Bronchial epithelial cell (primary cell): ENCODE measurements around the gene ESPNL. TPM values are rescaled to one million over a fixed set of nuclear protein-coding genes. Genes with fewer than 3 reads are reported as not detected.

ENCODE experiments used
- DNase-seq: peaks from one replicate; pipeline ENCODE4 v3.0.0-alpha.2; 2010; ENCODE audit warnings: low read depth
- FAIRE-seq: peaks from 2 replicates; lab custom pipeline; 2011; peaks lifted over from hg19 to GRCh38; lab: Jason Lieb, UNC
- H3K27me3 ChIP-seq: 2 replicates; pipeline ENCODE4 v1.5.1; 2011; ENCODE audit warnings: low read length; ENCODE audit not compliant: control insufficient read depth, insufficient read depth
- H3K36me3 ChIP-seq: 2 replicates; pipeline ENCODE4 v1.5.1; 2011; ENCODE audit warnings: low read length; ENCODE audit not compliant: control insufficient read depth, insufficient read depth
- H3K4me3 ChIP-seq: 2 replicates; pipeline ENCODE4 v1.5.1; 2011; ENCODE audit warnings: mild to moderate bottlenecking, low read depth, low read length, control low read depth
- total RNA-seq: library from RNA; depleted of rRNA; stranded (reverse); fragments of >200 nt; gene quantifications from 2 replicates; pipeline ENCODE4 v1.2.1, GENCODE V29; 2014
- TF ChIP-seq, protein P1 (sequence below): IDR thresholded peaks from 2 replicates; pipeline ENCODE4 v1.5.1; 2011; ENCODE audit warnings: mild to moderate bottlenecking, moderate library complexity, low read length, control low read depth, inconsistent platforms; ENCODE audit not compliant: insufficient read depth, severe bottlenecking

Gene ESPNL
- total RNA-seq, 1 donor from 2014 or later = under 0.01 TPM

DNA sequence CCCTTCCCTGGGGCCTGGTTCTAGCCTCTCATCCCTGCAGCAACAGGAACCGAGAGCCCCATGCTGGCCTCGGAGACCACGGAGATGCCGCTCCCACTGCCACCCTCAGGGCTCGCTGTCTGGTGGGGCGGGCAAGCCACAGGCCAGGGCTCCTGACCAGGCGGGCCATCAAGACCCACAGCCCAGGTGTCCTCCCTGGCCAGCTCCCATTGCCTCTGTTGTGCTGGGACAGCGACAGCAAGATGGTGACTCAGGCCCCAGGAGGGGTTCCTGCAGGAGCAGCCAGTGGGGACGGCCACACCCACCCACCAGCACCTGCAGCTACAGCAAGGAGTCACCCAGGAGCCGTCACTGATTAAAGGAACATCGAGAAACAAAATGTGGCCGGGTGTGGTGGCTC, 45.7 kb downstream of the ESPNL start:
- TF ChIP-seq, protein P1, sequence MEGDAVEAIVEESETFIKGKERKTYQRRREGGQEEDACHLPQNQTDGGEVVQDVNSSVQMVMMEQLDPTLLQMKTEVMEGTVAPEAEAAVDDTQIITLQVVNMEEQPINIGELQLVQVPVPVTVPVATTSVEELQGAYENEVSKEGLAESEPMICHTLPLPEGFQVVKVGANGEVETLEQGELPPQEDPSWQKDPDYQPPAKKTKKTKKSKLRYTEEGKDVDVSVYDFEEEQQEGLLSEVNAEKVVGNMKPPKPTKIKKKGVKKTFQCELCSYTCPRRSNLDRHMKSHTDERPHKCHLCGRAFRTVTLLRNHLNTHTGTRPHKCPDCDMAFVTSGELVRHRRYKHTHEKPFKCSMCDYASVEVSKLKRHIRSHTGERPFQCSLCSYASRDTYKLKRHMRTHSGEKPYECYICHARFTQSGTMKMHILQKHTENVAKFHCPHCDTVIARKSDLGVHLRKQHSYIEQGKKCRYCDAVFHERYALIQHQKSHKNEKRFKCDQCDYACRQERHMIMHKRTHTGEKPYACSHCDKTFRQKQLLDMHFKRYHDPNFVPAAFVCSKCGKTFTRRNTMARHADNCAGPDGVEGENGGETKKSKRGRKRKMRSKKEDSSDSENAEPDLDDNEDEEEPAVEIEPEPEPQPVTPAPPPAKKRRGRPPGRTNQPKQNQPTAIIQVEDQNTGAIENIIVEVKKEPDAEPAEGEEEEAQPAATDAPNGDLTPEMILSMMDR = no peak
- no peak for FAIRE-seq

GRCh38 chr2:238146884-238147544, 46.9 kb downstream of the ESPNL start:
- TF ChIP-seq, protein P1 = no peak
- FAIRE-seq (no peak), DNase-seq (no peak)
- H3K4me3 ChIP-seq = no peak overlapping the region
- no peaks in the 10 kb centered on the region for H3K36me3 ChIP-seq
- no peaks in the 10 kb centered on the region for H3K27me3 ChIP-seq

More for the DNA sequence above, 45.7 kb downstream of the ESPNL start:
- Histone ChIP-seq H3K4me3 (no peak overlapping the region), H3K36me3 (no peaks in the 10 kb centered on the region), H3K27me3 (no peaks in the 10 kb centered on the region)
- no peak for DNase-seq

DNA sequence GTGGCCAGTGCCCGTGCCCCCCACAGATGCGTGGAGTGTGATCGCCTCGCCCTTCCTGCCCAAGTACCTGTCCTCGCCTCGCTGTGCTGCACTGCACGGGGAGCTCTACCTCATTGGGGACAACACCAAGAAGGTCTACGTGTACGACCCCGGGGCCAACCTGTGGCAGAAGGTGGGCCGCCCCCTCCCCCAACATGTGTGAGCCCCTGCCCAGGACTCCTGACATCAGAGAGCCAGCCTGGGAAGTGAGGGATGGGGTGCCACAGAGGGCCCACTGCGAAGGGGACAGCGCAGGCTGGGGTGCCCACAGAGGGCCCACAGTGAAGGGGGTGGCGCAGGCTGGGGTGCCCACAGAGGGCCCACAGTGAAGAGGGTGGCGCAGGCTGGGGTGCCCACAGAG, 48.8 kb downstream of the ESPNL start:
- TF ChIP-seq, protein P1 = no peak
- no peaks in the 10 kb centered on the region for H3K27me3 ChIP-seq
- no peak overlapping the region for H3K4me3 ChIP-seq
- DNase-seq (no peak), FAIRE-seq (no peak)
- H3K36me3 ChIP-seq = no peaks in the 10 kb centered on the region

GRCh38 chr2:238149841-238150572, 49.9 kb downstream of the ESPNL start:
- DNase-seq (no peak), FAIRE-seq (no peak)
- TF ChIP-seq, protein P1 = no peak
- Histone ChIP-seq H3K27me3 (no peaks in the 10 kb centered on the region), H3K4me3 (no peak overlapping the region), H3K36me3 (no peaks in the 10 kb centered on the region)

DNA sequence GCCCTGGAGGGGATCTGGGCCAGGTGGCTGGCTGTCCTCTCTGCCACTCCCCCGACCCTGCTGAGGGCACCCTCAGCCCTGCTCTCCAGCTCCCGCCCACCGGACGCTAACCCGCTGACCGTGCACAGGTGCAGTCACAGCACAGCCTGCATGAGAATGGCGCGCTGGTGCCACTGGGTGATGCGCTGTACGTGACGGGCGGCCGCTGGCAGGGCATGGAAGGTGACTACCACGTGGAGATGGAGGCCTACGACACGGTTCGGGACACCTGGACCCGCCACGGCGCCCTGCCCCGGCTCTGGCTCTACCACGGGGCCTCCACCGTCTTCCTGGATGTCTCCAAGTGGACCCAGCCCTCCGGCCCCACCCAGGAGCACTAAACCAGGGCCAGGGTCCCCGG, 50.5 kb downstream of the ESPNL start:
- Histone ChIP-seq H3K36me3 (no peaks in the 10 kb centered on the region), H3K4me3 (no peak overlapping the region), H3K27me3 (no peaks in the 10 kb centered on the region)
- DNase-seq (no peak), FAIRE-seq (no peak)
- TF ChIP-seq, protein P1 = no peak

DNA sequence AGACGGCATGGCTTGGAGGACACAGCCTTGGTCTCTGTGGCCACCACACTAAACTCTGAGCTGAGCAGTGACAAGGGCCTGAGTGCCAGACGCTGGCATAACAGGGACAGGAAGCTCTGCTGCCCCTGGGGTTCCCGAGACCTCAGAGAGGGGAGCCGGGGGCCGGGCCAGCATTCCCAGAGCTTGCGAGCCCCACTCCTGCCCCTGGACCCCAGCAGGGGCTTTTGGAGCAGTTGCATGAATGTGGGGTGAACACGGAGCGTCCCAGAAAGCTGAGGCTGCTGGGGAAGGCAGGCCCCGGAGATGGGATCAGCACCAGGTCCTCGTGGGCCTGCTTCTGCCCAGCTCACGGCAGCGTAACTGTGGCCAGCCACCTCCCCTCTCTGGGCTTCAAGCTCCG, 51.1 kb downstream of the ESPNL start:
- Histone ChIP-seq H3K27me3 (no peaks in the 10 kb centered on the region), H3K36me3 (no peaks in the 10 kb centered on the region), H3K4me3 (no peak overlapping the region)
- TF ChIP-seq, protein P1 = no peak
- FAIRE-seq (no peak), DNase-seq (no peak)
